IMR-90 (cell line): Measurements from ENCODE around the gene ARHGEF16. TPM values are rescaled to one million over a fixed set of nuclear protein-coding genes. Genes with fewer than 3 reads are reported as not detected.

ENCODE experiments used
- ATAC-seq: fragments of 200-7000 bp; cut with Tn5 transposase; 2 replicates; pipeline ENCODE4 v1.9.1; 2020; ENCODE audit warnings: low read depth, mild to moderate bottlenecking, moderate library complexity
- BruUV-seq: library from RNA; stranded (reverse); fragments of 400-500 nt; replicated peaks from 2 replicates; lab custom pipeline; 2021; lab: Mats Ljungman, UMichigan
- CTCF ChIA-PET: fragments of 300-600 bp; formaldehyde crosslinking; extraction: SDS; loops from one replicate; lab custom pipeline; 2021; ENCODE audit warnings: antibody characterized with exemption; lab: Yijun Ruan, JAX
- POLR2A ChIA-PET: fragments of 300-600 bp; sonication (Branson Sonifier 250); formaldehyde crosslinking; loops from one replicate; lab custom pipeline; 2022; ENCODE audit warnings: antibody characterized with exemption; ENCODE audit not compliant: unreplicated experiment; lab: Charles Lee
- DNase-seq: peaks from one replicate; pipeline ENCODE4 v3.0.0; 2013
- H2AFZ ChIP-seq: replicated peaks from 2 replicates; pipeline ENCODE3; 2013; ENCODE audit warnings: low read length, mild to moderate bottlenecking; ENCODE audit not compliant: poor library complexity
- H2AK5ac ChIP-seq: 2 replicates; pipeline ENCODE4 v1.6.1; 2013; ENCODE audit warnings: low read depth, low read length, inconsistent platforms
- H2AK9ac ChIP-seq: replicated peaks from 2 replicates; pipeline ENCODE3; 2013; ENCODE audit warnings: mild to moderate bottlenecking, low read depth, low read length, moderate library complexity; ENCODE audit not compliant: poor library complexity
- H2BK120ac ChIP-seq: 2 replicates; pipeline ENCODE4 v1.6.1; 2013; ENCODE audit warnings: low read depth, low read length, inconsistent platforms
- H2BK15ac ChIP-seq: 3 replicates; pipeline ENCODE4 v1.6.1; 2013; ENCODE audit warnings: low read depth, low read length, inconsistent platforms
- H2BK20ac ChIP-seq: 2 replicates; pipeline ENCODE4 v1.6.1; 2013; ENCODE audit warnings: low read depth, mild to moderate bottlenecking, inconsistent platforms, low read length, moderate library complexity
- H2BK5ac ChIP-seq: 2 replicates; pipeline ENCODE4 v1.6.1; 2013; ENCODE audit warnings: mild to moderate bottlenecking, low read depth, low read length, inconsistent platforms; ENCODE audit not compliant: poor library complexity, severe bottlenecking
- H3K14ac ChIP-seq: replicated peaks from 2 replicates; pipeline ENCODE4 v1.6.1; 2013; ENCODE audit warnings: low read depth, low read length, inconsistent platforms
- H3K18ac ChIP-seq: 2 replicates; pipeline ENCODE4 v1.6.1; 2013; ENCODE audit warnings: low read depth, low read length, control low read depth
- H3K23ac ChIP-seq: 2 replicates; pipeline ENCODE4 v1.6.1; 2013; ENCODE audit warnings: low read depth, low read length, inconsistent platforms
- H3K27ac ChIP-seq: 2 replicates; pipeline ENCODE4 v1.5.1; 2013; ENCODE audit warnings: mild to moderate bottlenecking, control low read depth, low read length; ENCODE audit not compliant: insufficient read depth
- H3K27me3 ChIP-seq: 2 replicates; pipeline ENCODE4 v1.6.1; 2013; ENCODE audit warnings: low read length; ENCODE audit not compliant: control insufficient read depth, insufficient read depth
- H3K36me3 ChIP-seq: 2 replicates; pipeline ENCODE4 v1.6.1; 2013; ENCODE audit warnings: low read length, mixed read lengths; ENCODE audit not compliant: control insufficient read depth, insufficient read depth
- H3K4ac ChIP-seq: 2 replicates; pipeline ENCODE4 v1.6.1; 2013; ENCODE audit warnings: low read depth, low read length, inconsistent platforms
- H3K4me1 ChIP-seq: 2 replicates; pipeline ENCODE4 v1.6.1; 2013; ENCODE audit warnings: low read length, mixed read lengths; ENCODE audit not compliant: control insufficient read depth, insufficient read depth
- H3K4me2 ChIP-seq: 2 replicates; pipeline ENCODE4 v1.6.1; 2013; ENCODE audit warnings: low read depth, mild to moderate bottlenecking, control low read depth, low read length, moderate library complexity
- H3K4me3 ChIP-seq: 2 replicates; pipeline ENCODE4 v1.5.1; 2013; ENCODE audit warnings: low read depth, mild to moderate bottlenecking, control low read depth, low read length, moderate library complexity; ENCODE audit not compliant: insufficient read depth
- H3K56ac ChIP-seq: 2 replicates; pipeline ENCODE4 v1.6.1; 2013; ENCODE audit warnings: low read length, inconsistent platforms; ENCODE audit not compliant: insufficient read depth; ENCODE audit errors: extremely low read depth
- H3K79me1 ChIP-seq, 2 experiments: 2 replicates each; pipeline ENCODE4 v1.6.1; 2013; ENCODE audit warnings: low read length in 2 of 2, inconsistent platforms in 1 of 2, low read depth in 1 of 2
- H3K9ac ChIP-seq: 2 replicates; pipeline ENCODE4 v1.6.1; 2013; ENCODE audit warnings: low read depth, low read length, control low read depth
- H3K9me1 ChIP-seq: 2 replicates; pipeline ENCODE4 v1.6.1; 2013; ENCODE audit warnings: low read length, inconsistent platforms; ENCODE audit not compliant: insufficient read depth
- H3K9me3 ChIP-seq: 2 replicates; pipeline ENCODE4 v1.6.1; 2013; ENCODE audit warnings: low read length; ENCODE audit not compliant: control insufficient read depth, insufficient read depth
- H4K20me1 ChIP-seq: 2 replicates; pipeline ENCODE4 v1.6.1; 2013; ENCODE audit warnings: low read length, inconsistent platforms; ENCODE audit not compliant: insufficient read depth
- H4K5ac ChIP-seq: 2 replicates; pipeline ENCODE4 v1.6.1; 2013; ENCODE audit warnings: mild to moderate bottlenecking, low read depth, low read length, control low read depth
- H4K8ac ChIP-seq, 2 experiments: 2 replicates each; pipeline ENCODE4 v1.6.1; 2013; ENCODE audit warnings: low read depth in 2 of 2, low read length in 2 of 2, control low read depth in 1 of 2, inconsistent platforms in 1 of 2
- H4K91ac ChIP-seq: 2 replicates; pipeline ENCODE4 v1.6.1; 2013; ENCODE audit warnings: low read depth, low read length, inconsistent platforms; ENCODE audit not compliant: insufficient read depth
- BHLHE40 ChIP-seq: fragments of 150-350 bp; IDR thresholded peaks from 2 replicates; pipeline ENCODE4 v1.6.1; 2016; ENCODE audit warnings: mild to moderate bottlenecking, low read depth, low read length
- CEBPB ChIP-seq: IDR thresholded peaks from 2 replicates; pipeline ENCODE4 v1.6.1; 2012; ENCODE audit warnings: low read depth, low read length, improper control_type of control experiment
- CHD1 ChIP-seq: IDR thresholded peaks from 2 replicates; pipeline ENCODE4 v1.6.1; 2012; ENCODE audit warnings: low read depth, low read length, improper control_type of control experiment
- FOS ChIP-seq: fragments of 150-350 bp; IDR thresholded peaks from 2 replicates; pipeline ENCODE4 v1.6.1; 2016; ENCODE audit warnings: low read depth, low read length
- MAFK ChIP-seq: IDR thresholded peaks from 2 replicates; pipeline ENCODE4 v1.6.1; 2012; ENCODE audit warnings: low read depth, low read length, improper control_type of control experiment
- MAZ ChIP-seq: IDR thresholded peaks from 2 replicates; pipeline ENCODE4 v1.6.1; 2012; ENCODE audit warnings: low read depth, mild to moderate bottlenecking, low read length, improper control_type of control experiment, moderate library complexity, borderline replicate concordance
- MXI1 ChIP-seq: IDR thresholded peaks from 2 replicates; pipeline ENCODE4 v1.6.1; 2012; ENCODE audit warnings: low read depth, mild to moderate bottlenecking, low read length, moderate library complexity, borderline replicate concordance
- NFE2L2 ChIP-seq: fragments of 150-350 bp; IDR thresholded peaks from 2 replicates; pipeline ENCODE4 v1.6.1; 2016; ENCODE audit warnings: low read depth, mild to moderate bottlenecking, low read length
- POLR2A ChIP-seq: IDR thresholded peaks from 2 replicates; pipeline ENCODE4 v1.6.1; 2012; ENCODE audit warnings: mild to moderate bottlenecking, low read depth, low read length
- RAD21 ChIP-seq: IDR thresholded peaks from 2 replicates; pipeline ENCODE4 v1.6.1; 2012; ENCODE audit warnings: low read length, improper control_type of control experiment
- RCOR1 ChIP-seq: IDR thresholded peaks from 2 replicates; pipeline ENCODE4 v1.6.1; 2012; ENCODE audit warnings: mild to moderate bottlenecking, low read length, improper control_type of control experiment; ENCODE audit not compliant: insufficient replicate concordance
- RFX5 ChIP-seq: IDR thresholded peaks from 2 replicates; pipeline ENCODE4 v1.8.0; 2012; ENCODE audit warnings: low read depth, mild to moderate bottlenecking, low read length, moderate library complexity
- SMC3 ChIP-seq: fragments of 150-350 bp; IDR thresholded peaks from 2 replicates; pipeline ENCODE4 v1.6.1; 2016; ENCODE audit warnings: low read depth, mild to moderate bottlenecking, antibody characterized with exemption, low read length, moderate library complexity
- WGBS, 2 experiments: methylation state at CpG; one replicate each; pipeline versions ENCODE4 v1.1.5 to v1.1.7; 2013; ENCODE audit warnings: missing lambda C conversion rate in 2 of 2; ENCODE audit not compliant: insufficient read length in 1 of 2; ENCODE audit errors: extremely low coverage in 2 of 2; 5-methylcytosine and 5-hydroxymethylcytosine counted together
- dilution Hi-C: fragments of 300-500 bp; cut with HindIII; formaldehyde crosslinking; loops from one replicate; pipeline ENCODE4 v1.14.3; 2018; ENCODE audit warnings: low sequenced_read_pairs; ENCODE audit not compliant: unreplicated experiment
- in situ Hi-C: fragments of 300-500 bp; cut with MboI; formaldehyde crosslinking; loops from 3 replicates; pipeline ENCODE4 v1.14.3; 2019; ENCODE audit warnings: low sequenced_read_pairs, inconsistent platforms, mixed read lengths
- intact Hi-C: fragments of 100-400 bp; cut with micrococcal nuclease; formaldehyde crosslinking; loops from 2 replicates; pipeline ENCODE4 v1.10.0; 2022
- polyA plus RNA-seq, 3 experiments: library from polyadenylated mRNA; depleted of rRNA; stranded (reverse); fragments of >200 nt; gene quantifications; 2 replicates each; pipeline ENCODE4 v1.2.3, GENCODE V29; 2012; ENCODE audit warnings: low replicate concordance in 1 of 3
- total RNA-seq: library from RNA; depleted of rRNA; stranded (reverse); fragments of >200 nt; gene quantifications from 2 replicates; pipeline ENCODE4 v1.2.3, GENCODE V29; 2012
- TF ChIP-seq, protein P1 (sequence below): fragments of 150-350 bp; IDR thresholded peaks from 2 replicates; pipeline ENCODE4 v1.6.1; 2016; ENCODE audit warnings: low read depth, mild to moderate bottlenecking, low read length, moderate library complexity, borderline replicate concordance
- TF ChIP-seq, protein P2 (sequence below): conservative IDR thresholded peaks from 2 replicates; pipeline ENCODE4 v1.5.1; 2012; ENCODE audit warnings: mild to moderate bottlenecking, low read depth, low read length, improper control_type of control experiment
- TF ChIP-seq, protein P3 (sequence below): fragments of 150-350 bp; IDR thresholded peaks from 2 replicates; pipeline ENCODE4 v1.6.1; 2017; ENCODE audit warnings: mild to moderate bottlenecking, antibody characterized with exemption, low read length, low read depth

Gene ARHGEF16
- total and polyA plus RNA-seq, 2 of the 4 experiments (the other 2 are of a cell fraction), result 0.18 to 0.39 TPM

GRCh38 chr1:3515272-3515671 is 60.8 kb downstream of the ARHGEF16 start:
- Histone ChIP-seq H2BK5ac (no peak overlapping the region), H4K20me1 (no peaks in the 10 kb centered on the region), H3K4ac (no peak overlapping the region), H4K91ac (no peak overlapping the region), H3K79me1 (no peaks in the 10 kb centered on the region), H3K27me3 (no peaks in the 10 kb centered on the region), H3K9ac (no peak overlapping the region), H3K14ac (no peak overlapping the region), H2BK120ac (no peak overlapping the region), H2BK20ac (no peak overlapping the region), H3K9me1 (no peaks in the 10 kb centered on the region), H3K27ac (no peak overlapping the region), H3K23ac (no peak overlapping the region), H2BK15ac (no peak overlapping the region), H2AFZ (no peak overlapping the region), H3K18ac (no peak overlapping the region), H3K4me1 (no peaks in the 10 kb centered on the region), H3K36me3 (no peaks in the 10 kb centered on the region), H3K9me3 (peaks cover 1% of the 10 kb centered on the region; the same call in 1 of the 2 replicates), H3K4me3 (no peak overlapping the region), H3K56ac (no peak overlapping the region), H4K8ac (no peak overlapping the region), H2AK9ac (no peak overlapping the region), H2AK5ac (no peak overlapping the region), H3K4me2 (no peak overlapping the region), H4K5ac (no peak overlapping the region)
- dilution Hi-C loops, result no loop called here
- ChIA-PET POLR2A (no interaction called here), CTCF (no interaction called here)
- intact Hi-C loops, result no loop called here
- BruUV-seq, result no TSS peak
- in situ Hi-C loops, result no loop called here
- ATAC-seq (no peak), DNase-seq (no peak)
- 88% methylated on average over 5 of the region's 12 CpGs; no CpG with 5 or more reads in 1 of the 2 experiments for WGBS, 2 experiments
- TF ChIP-seq RAD21 (no peak), SMC3 (no peak), RCOR1 (no peak), POLR2A (no peak), NFE2L2 (no peak), MXI1 (no peak), BHLHE40 (no peak), CHD1 (no peak), FOS (no peak), CEBPB (no peak), MAFK (no peak), MAZ (no peak), RFX5 (no peak)
- TF ChIP-seq, protein P1, sequence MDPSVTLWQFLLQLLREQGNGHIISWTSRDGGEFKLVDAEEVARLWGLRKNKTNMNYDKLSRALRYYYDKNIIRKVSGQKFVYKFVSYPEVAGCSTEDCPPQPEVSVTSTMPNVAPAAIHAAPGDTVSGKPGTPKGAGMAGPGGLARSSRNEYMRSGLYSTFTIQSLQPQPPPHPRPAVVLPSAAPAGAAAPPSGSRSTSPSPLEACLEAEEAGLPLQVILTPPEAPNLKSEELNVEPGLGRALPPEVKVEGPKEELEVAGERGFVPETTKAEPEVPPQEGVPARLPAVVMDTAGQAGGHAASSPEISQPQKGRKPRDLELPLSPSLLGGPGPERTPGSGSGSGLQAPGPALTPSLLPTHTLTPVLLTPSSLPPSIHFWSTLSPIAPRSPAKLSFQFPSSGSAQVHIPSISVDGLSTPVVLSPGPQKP, result no peak
- TF ChIP-seq, protein P2, sequence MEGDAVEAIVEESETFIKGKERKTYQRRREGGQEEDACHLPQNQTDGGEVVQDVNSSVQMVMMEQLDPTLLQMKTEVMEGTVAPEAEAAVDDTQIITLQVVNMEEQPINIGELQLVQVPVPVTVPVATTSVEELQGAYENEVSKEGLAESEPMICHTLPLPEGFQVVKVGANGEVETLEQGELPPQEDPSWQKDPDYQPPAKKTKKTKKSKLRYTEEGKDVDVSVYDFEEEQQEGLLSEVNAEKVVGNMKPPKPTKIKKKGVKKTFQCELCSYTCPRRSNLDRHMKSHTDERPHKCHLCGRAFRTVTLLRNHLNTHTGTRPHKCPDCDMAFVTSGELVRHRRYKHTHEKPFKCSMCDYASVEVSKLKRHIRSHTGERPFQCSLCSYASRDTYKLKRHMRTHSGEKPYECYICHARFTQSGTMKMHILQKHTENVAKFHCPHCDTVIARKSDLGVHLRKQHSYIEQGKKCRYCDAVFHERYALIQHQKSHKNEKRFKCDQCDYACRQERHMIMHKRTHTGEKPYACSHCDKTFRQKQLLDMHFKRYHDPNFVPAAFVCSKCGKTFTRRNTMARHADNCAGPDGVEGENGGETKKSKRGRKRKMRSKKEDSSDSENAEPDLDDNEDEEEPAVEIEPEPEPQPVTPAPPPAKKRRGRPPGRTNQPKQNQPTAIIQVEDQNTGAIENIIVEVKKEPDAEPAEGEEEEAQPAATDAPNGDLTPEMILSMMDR, result no peak
- TF ChIP-seq, protein P3, sequence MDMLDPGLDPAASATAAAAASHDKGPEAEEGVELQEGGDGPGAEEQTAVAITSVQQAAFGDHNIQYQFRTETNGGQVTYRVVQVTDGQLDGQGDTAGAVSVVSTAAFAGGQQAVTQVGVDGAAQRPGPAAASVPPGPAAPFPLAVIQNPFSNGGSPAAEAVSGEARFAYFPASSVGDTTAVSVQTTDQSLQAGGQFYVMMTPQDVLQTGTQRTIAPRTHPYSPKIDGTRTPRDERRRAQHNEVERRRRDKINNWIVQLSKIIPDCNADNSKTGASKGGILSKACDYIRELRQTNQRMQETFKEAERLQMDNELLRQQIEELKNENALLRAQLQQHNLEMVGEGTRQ, result no peak
